K562 (cell line): ENCODE measurements around the gene HIPK2. TPM values are rescaled to one million over a fixed set of nuclear protein-coding genes. Genes with fewer than 3 reads are reported as not detected.

ENCODE experiments used
- AFF1 ChIP-seq, 2 experiments: fragments of 450-650 bp; IDR thresholded peaks; 2 replicates each; pipeline ENCODE4 v1.6.1; 2018; ENCODE audit warnings: mild to moderate bottlenecking in 2 of 2, low read depth in 1 of 2; ENCODE audit not compliant: partially characterized antibody in 2 of 2
- BRF1 ChIP-seq: IDR thresholded peaks from 3 replicates; pipeline ENCODE4 v1.6.1; 2011; ENCODE audit warnings: borderline replicate concordance, mild to moderate bottlenecking; ENCODE audit not compliant: insufficient read length; ENCODE audit errors: extremely low read depth
- CREB1 ChIP-seq, 2 experiments: sonication (generic) in 1 of 2; formaldehyde crosslinking in 1 of 2; IDR thresholded peaks; 2 replicates each; pipeline versions ENCODE4 v1.6.1 to v1.8.0; 2012 to 2022; ENCODE audit warnings: inconsistent platforms in 1 of 2, mild to moderate bottlenecking in 1 of 2, missing genetic modification reagents in 1 of 2, moderate library complexity in 1 of 2
- CTCF ChIP-seq, 3 experiments: IDR thresholded peaks in 2 of 3; conservative IDR thresholded peaks in 1 of 3; 2 replicates each; pipeline ENCODE4 v1.5.1; 2011 to 2012; ENCODE audit warnings: low read length in 3 of 3, mild to moderate bottlenecking in 3 of 3, control low read depth in 2 of 3, improper control_type of control experiment in 1 of 3, inconsistent platforms in 1 of 3, low read depth in 1 of 3, mixed read lengths in 1 of 3, moderate library complexity in 1 of 3; ENCODE audit not compliant: insufficient read depth in 2 of 3
- E4F1 ChIP-seq: fragments of 250-450 bp; sonication (Bioruptor Pico); IDR thresholded peaks from 2 replicates; pipeline ENCODE4 v1.5.0; 2021; ENCODE audit warnings: mild to moderate bottlenecking, borderline replicate concordance
- FOXK1 ChIP-seq: sonication (generic); formaldehyde crosslinking; IDR thresholded peaks from 2 replicates; pipeline ENCODE4 v1.8.0; 2022; ENCODE audit warnings: missing genetic modification reagents, mild to moderate bottlenecking, borderline replicate concordance
- GABPB1 ChIP-seq: sonication (generic); formaldehyde crosslinking; IDR thresholded peaks from 2 replicates; pipeline ENCODE4 v1.8.0; 2022; ENCODE audit warnings: mild to moderate bottlenecking, missing genetic modification reagents
- MAX ChIP-seq: sonication (generic); formaldehyde crosslinking; IDR thresholded peaks from 2 replicates; pipeline ENCODE4 v1.9.0; 2022; ENCODE audit warnings: mild to moderate bottlenecking, missing genetic modification reagents
- SNAPC5 ChIP-seq: fragments of 250-450 bp; sonication (Bioruptor Pico); IDR thresholded peaks from 2 replicates; pipeline ENCODE4 v1.8.0; 2021; ENCODE audit warnings: moderate library complexity, mild to moderate bottlenecking, inconsistent platforms
- TFAP4 ChIP-seq: sonication (generic); formaldehyde crosslinking; IDR thresholded peaks from 2 replicates; pipeline ENCODE4 v1.8.0; 2022; ENCODE audit warnings: missing genetic modification reagents, mild to moderate bottlenecking, moderate library complexity, borderline replicate concordance
- VEZF1 ChIP-seq: fragments of 200-800 bp; sonication (Bioruptor generic); IDR thresholded peaks from 2 replicates; pipeline ENCODE4 v1.6.1; 2017; ENCODE audit warnings: missing genetic modification characterization, missing compliant biosample characterization
- ZNF584 ChIP-seq: fragments of 200-800 bp; sonication (Bioruptor generic); IDR thresholded peaks from 2 replicates; pipeline ENCODE4 v1.6.1; 2016; ENCODE audit warnings: low read depth, mild to moderate bottlenecking, missing genetic modification characterization, missing compliant biosample characterization
- polyA plus RNA-seq, 8 experiments: library from polyadenylated mRNA; depleted of rRNA in 4 of 8; stranded (reverse) in 5 of 8; unstranded in 3 of 8; fragments of >200 nt; fragmentation: Nextera tagmentation in 2 of 8; fragmentation: Illumina TruSeq in 1 of 8; extraction: Ambion mirVana in 2 of 8; extraction: Trizol in 1 of 8; gene quantifications; 2 replicates each; pipeline versions ENCODE4 v1.2.1 to v1.2.3, GENCODE V29; 2011 to 2014; ENCODE audit warnings: inconsistent platforms in 1 of 8, missing spikeins in 1 of 8
- total RNA-seq, 7 experiments: library from RNA; depleted of rRNA in 6 of 7; stranded (reverse); fragments of >200 nt in 6 of 7; fragmentation: Illumina TruSeq in 2 of 7; extraction: Trizol in 2 of 7; gene quantifications; 2 replicates each; pipeline versions ENCODE4 v1.2.1 to v1.2.3, GENCODE V29; 2011 to 2021; ENCODE audit warnings: low replicate concordance in 1 of 7

The HIPK2 gene
- total and polyA plus RNA-seq, 9 of the 15 experiments (the other 6 are each of a cell fraction or from before 2014, with no cell fraction given), result 0.69 to 19.8 (median 5.1) TPM

- TF ChIP-seq E4F1 (CRISPR knock-in tag) (no peak), ZNF584 (CRISPR knock-in tag) (no peak), FOXK1 (no peak), AFF1 (IDR thresholded peaks at IDR 0.05; ENCODE audit: low read depth in 1 of 2, partially characterized antibody in 2 of 2) (peak in 1 of 2 experiments; percentile 47), CTCF (IDR thresholded peaks at IDR 0.05 in 2 of 3, conservative IDR thresholded peaks at IDR 0.05 in 1 of 3; ENCODE audit: insufficient read depth in 2 of 3, low read depth in 1 of 3, low read length in 3 of 3) (peak; percentile 68 to 81 (median 69)), GABPB1 (CRISPR knock-in tag) (no peak), CREB1 (IDR thresholded peaks at IDR 0.05) (no peak), CREB1 (CRISPR knock-in tag; IDR thresholded peaks at IDR 0.05) (no peak), BRF1 (no peak), VEZF1 (CRISPR knock-in tag) (no peak), TFAP4 (0 out of 2 replicates have a peak, but pooled peaks have one; percentile 13), MAX (CRISPR knock-in tag) (no peak), SNAPC5 (CRISPR knock-in tag) (no peak)
These were observed 175.6 kb downstream of the HIPK2 start (continued) for GRCh38 chr7:139602143-139602722.
